Lower leg skin (tissue), 3 donors: ENCODE results near the gene GABARAP.

Source experiments
- POLR2A ChIP-seq, 2 donors: fragments of 450-650 bp; IDR thresholded peaks; one replicate each; pipeline ENCODE4 v1.6.1; 2016 to 2017; ENCODE audit warnings: antibody characterized with exemption in 2 of 2, mild to moderate bottlenecking in 1 of 2, moderate library complexity in 1 of 2
- TF ChIP-seq, protein P1 (sequence below), 3 donors: fragments of 450-650 bp; IDR thresholded peaks; one replicate each; pipeline ENCODE4 v1.5.1; 2016; ENCODE audit warnings: antibody characterized with exemption in 3 of 3, mild to moderate bottlenecking in 3 of 3, moderate library complexity in 2 of 3

GRCh38 chr17:7211491-7212273 is 30.6 kb downstream of the GABARAP start:
- TF ChIP-seq, protein P1, sequence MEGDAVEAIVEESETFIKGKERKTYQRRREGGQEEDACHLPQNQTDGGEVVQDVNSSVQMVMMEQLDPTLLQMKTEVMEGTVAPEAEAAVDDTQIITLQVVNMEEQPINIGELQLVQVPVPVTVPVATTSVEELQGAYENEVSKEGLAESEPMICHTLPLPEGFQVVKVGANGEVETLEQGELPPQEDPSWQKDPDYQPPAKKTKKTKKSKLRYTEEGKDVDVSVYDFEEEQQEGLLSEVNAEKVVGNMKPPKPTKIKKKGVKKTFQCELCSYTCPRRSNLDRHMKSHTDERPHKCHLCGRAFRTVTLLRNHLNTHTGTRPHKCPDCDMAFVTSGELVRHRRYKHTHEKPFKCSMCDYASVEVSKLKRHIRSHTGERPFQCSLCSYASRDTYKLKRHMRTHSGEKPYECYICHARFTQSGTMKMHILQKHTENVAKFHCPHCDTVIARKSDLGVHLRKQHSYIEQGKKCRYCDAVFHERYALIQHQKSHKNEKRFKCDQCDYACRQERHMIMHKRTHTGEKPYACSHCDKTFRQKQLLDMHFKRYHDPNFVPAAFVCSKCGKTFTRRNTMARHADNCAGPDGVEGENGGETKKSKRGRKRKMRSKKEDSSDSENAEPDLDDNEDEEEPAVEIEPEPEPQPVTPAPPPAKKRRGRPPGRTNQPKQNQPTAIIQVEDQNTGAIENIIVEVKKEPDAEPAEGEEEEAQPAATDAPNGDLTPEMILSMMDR (IDR thresholded peaks at IDR 0.05) = no peak
- TF ChIP-seq POLR2A (IDR thresholded peaks at IDR 0.05) = no peak
